HepG2 (cell line): Measurements from ENCODE around the gene EIF2B1. TPM values are rescaled to one million over a fixed set of nuclear protein-coding genes. Genes with fewer than 3 reads are reported as not detected.

Experiments
- ATAC-seq: fragments of 200-7000 bp; cut with Tn5 transposase; 3 replicates; pipeline ENCODE4 v1.9.1; 2020; ENCODE audit warnings: mild to moderate bottlenecking, moderate library complexity
- BruUV-seq: library from RNA; stranded (reverse); fragments of 400-500 nt; replicated peaks from 2 replicates; lab custom pipeline; 2021; lab: Mats Ljungman, UMichigan
- CTCF ChIA-PET: fragments of 300-600 bp; formaldehyde crosslinking; extraction: SDS; loops from one replicate; lab custom pipeline; 2021; ENCODE audit warnings: low total read pairs, inconsistent platforms, low intra/inter-chr PET ratio; lab: Yijun Ruan, JAX
- POLR2A ChIA-PET: fragments of 350-600 bp; sonication (Branson Sonifier 250); formaldehyde crosslinking; loops from one replicate; lab custom pipeline; 2020; ENCODE audit warnings: antibody characterized with exemption, inconsistent platforms; lab: Yijun Ruan, JAX
- DNase-seq: peaks from one replicate; pipeline ENCODE4 v3.0.0-alpha.2; 2015; ENCODE audit warnings: low spot score
- FAIRE-seq: peaks from 3 replicates; lab custom pipeline; 2011; peaks lifted over from hg19 to GRCh38; lab: Jason Lieb, UNC
- H2AFZ ChIP-seq: one replicate; pipeline ENCODE4 v1.6.1; 2011; ENCODE audit warnings: low read length, inconsistent platforms
- H3K27ac ChIP-seq: fragments of 300-600 bp; 3 replicates; pipeline ENCODE4 v1.8.0; 2011; ENCODE audit warnings: mixed run types, mild to moderate bottlenecking, mixed read lengths, low read length, inconsistent platforms; ENCODE audit not compliant: insufficient read depth; ENCODE audit errors: extremely low read length
- H3K27me3 ChIP-seq, 2 experiments: fragments of 200-600 bp in 1 of 2; 2 replicates in 1 of 2; 3 replicates in 1 of 2; pipeline versions ENCODE4 v1.6.0 to v1.8.0; 2011; ENCODE audit warnings: low read length in 2 of 2, mild to moderate bottlenecking in 2 of 2, moderate library complexity in 2 of 2, inconsistent platforms in 1 of 2; ENCODE audit not compliant: insufficient read depth in 2 of 2, control insufficient read depth in 1 of 2
- H3K36me3 ChIP-seq, 2 experiments: fragments of 200-600 bp in 1 of 2; replicated peaks in 1 of 2; 2 replicates in 1 of 2; 3 replicates in 1 of 2; pipeline versions ENCODE4 v1.5.1 to v1.8.0; 2011; ENCODE audit warnings: low read length in 2 of 2, inconsistent platforms in 1 of 2; ENCODE audit not compliant: insufficient read depth in 2 of 2, control insufficient read depth in 1 of 2
- H3K4me1 ChIP-seq: 2 replicates; pipeline ENCODE4 v1.5.1; 2012; ENCODE audit warnings: low read length, inconsistent platforms; ENCODE audit not compliant: insufficient read depth
- H3K4me2 ChIP-seq: 2 replicates; pipeline ENCODE4 v1.6.0; 2011; ENCODE audit warnings: low read depth, low read length, inconsistent platforms
- H3K4me3 ChIP-seq, 3 experiments: fragments of 200-600 bp in 1 of 3; sonication (generic), shearing (Covaris generic) in 1 of 3; replicated peaks in 1 of 3; 2 replicates each; pipeline ENCODE4 v1.5.1; 2011 to 2016; ENCODE audit warnings: low read length in 3 of 3, inconsistent platforms in 2 of 3, low read depth in 2 of 3, mild to moderate bottlenecking in 2 of 3, control low read depth in 1 of 3, mixed read lengths in 1 of 3; ENCODE audit not compliant: insufficient read depth in 1 of 3
- H3K79me2 ChIP-seq: one replicate; pipeline ENCODE4 v1.6.1; 2011; ENCODE audit warnings: low read length, inconsistent platforms; ENCODE audit not compliant: insufficient read depth
- H3K9ac ChIP-seq: 2 replicates; pipeline ENCODE4 v1.6.0; 2011; ENCODE audit warnings: mild to moderate bottlenecking, low read depth, low read length, inconsistent platforms; ENCODE audit not compliant: insufficient read depth
- H3K9me3 ChIP-seq: 2 replicates; pipeline ENCODE4 v1.5.1; 2012; ENCODE audit warnings: mild to moderate bottlenecking, low read length
- H4K20me1 ChIP-seq: 2 replicates; pipeline ENCODE4 v1.6.0; 2011; ENCODE audit warnings: inconsistent platforms, mild to moderate bottlenecking, low read length, moderate library complexity; ENCODE audit not compliant: insufficient read depth
- CBX5 ChIP-seq: sonication (generic); formaldehyde crosslinking; IDR thresholded peaks from 2 replicates; pipeline ENCODE4 v1.4.0; 2020; ENCODE audit warnings: missing genetic modification reagents, borderline replicate concordance
- ELF1 ChIP-seq: sonication (generic); formaldehyde crosslinking; IDR thresholded peaks from 2 replicates; pipeline ENCODE4 v1.4.0; 2020; ENCODE audit warnings: missing genetic modification reagents
- ERF ChIP-seq: IDR thresholded peaks from 2 replicates; pipeline ENCODE4 v1.6.1; 2018; ENCODE audit warnings: missing biosample characterization, missing genetic modification reagents
- FOSL1 ChIP-seq: sonication (generic); formaldehyde crosslinking; IDR thresholded peaks from 2 replicates; pipeline ENCODE4 v1.9.0; 2021; ENCODE audit warnings: missing genetic modification reagents, borderline replicate concordance
- MED8 ChIP-seq: sonication (generic); formaldehyde crosslinking; IDR thresholded peaks from 2 replicates; pipeline ENCODE4 v1.8.1; 2023; ENCODE audit warnings: mild to moderate bottlenecking, missing genetic modification reagents; ENCODE audit not compliant: insufficient replicate concordance
- MTA3 ChIP-seq: sonication (generic); formaldehyde crosslinking; IDR thresholded peaks from 2 replicates; pipeline ENCODE4 v1.4.0; 2020; ENCODE audit warnings: missing genetic modification reagents
- RFXANK ChIP-seq: IDR thresholded peaks from 2 replicates; pipeline ENCODE4 v1.6.1; 2016
- ZNF10 ChIP-seq: sonication (generic); formaldehyde crosslinking; IDR thresholded peaks from 2 replicates; pipeline ENCODE4 v1.4.0; 2020; ENCODE audit warnings: mild to moderate bottlenecking, low read depth, missing genetic modification reagents, borderline replicate concordance
- ZNF20 ChIP-seq: sonication (generic); formaldehyde crosslinking; IDR thresholded peaks from 2 replicates; pipeline ENCODE4 v1.4.0; 2020; ENCODE audit warnings: mild to moderate bottlenecking, moderate library complexity, missing genetic modification reagents
- ZNF343 ChIP-seq: sonication (generic); formaldehyde crosslinking; IDR thresholded peaks from 2 replicates; pipeline ENCODE4 v1.4.0; 2020; ENCODE audit warnings: mild to moderate bottlenecking, missing genetic modification reagents
- ZNF354B ChIP-seq: sonication (generic); formaldehyde crosslinking; IDR thresholded peaks from 2 replicates; pipeline ENCODE4 v1.8.0; 2022; ENCODE audit warnings: mild to moderate bottlenecking, missing genetic modification reagents
- ZNF563 ChIP-seq: sonication (generic); formaldehyde crosslinking; IDR thresholded peaks from 2 replicates; pipeline ENCODE4 v1.8.0; 2022; ENCODE audit warnings: mild to moderate bottlenecking, moderate library complexity, missing genetic modification reagents
- ZNF572 ChIP-seq: sonication (generic); formaldehyde crosslinking; IDR thresholded peaks from 2 replicates; pipeline ENCODE4 v1.5.1; 2020; ENCODE audit warnings: mild to moderate bottlenecking, missing genetic modification reagents
- WGBS: methylation state at CpG from one replicate; pipeline ENCODE4 v1.1.6; 2017; ENCODE audit warnings: low lambda C conversion rate; 5-methylcytosine and 5-hydroxymethylcytosine counted together
- in situ Hi-C: cut with HindIII; loops from 2 replicates; pipeline ENCODE4 v1.10.0; 2017; ENCODE audit warnings: low pct_unique_long_range_greater_than_20kb; ENCODE audit not compliant: extremely low pct_ligation_motif_present
- intact Hi-C: fragments of 100-400 bp; cut with micrococcal nuclease; formaldehyde crosslinking; loops from one replicate; pipeline ENCODE4 v1.10.0; 2022; ENCODE audit not compliant: unreplicated experiment
- polyA plus RNA-seq, 8 experiments: library from polyadenylated mRNA; depleted of rRNA in 3 of 8; stranded (reverse) in 7 of 8; unstranded in 1 of 8; fragments of >200 nt; fragmentation: Illumina TruSeq in 4 of 8; extraction: Trizol in 4 of 8; gene quantifications; 2 replicates each; pipeline versions ENCODE4 v1.2.1 to v1.2.3, GENCODE V29; 2011 to 2016; ENCODE audit warnings: low read depth in 4 of 8, missing spikeins in 1 of 8, mixed read lengths in 1 of 8; ENCODE audit not compliant: insufficient read depth in 1 of 8
- total RNA-seq, 5 experiments: library from RNA; depleted of rRNA; stranded (reverse); fragments of >200 nt; fragmentation: Illumina TruSeq; extraction: Trizol; gene quantifications; 2 replicates each; pipeline ENCODE4 v1.2.3, GENCODE V29; 2016; ENCODE audit warnings: low read depth in 1 of 5
- TF ChIP-seq, protein P1 (sequence below): sonication (generic); formaldehyde crosslinking; IDR thresholded peaks from 2 replicates; pipeline ENCODE4 v1.8.0; 2022; ENCODE audit warnings: missing genetic modification reagents, low read depth, mild to moderate bottlenecking, borderline replicate concordance
- TF ChIP-seq, protein P2 (sequence below): fragments of 450-650 bp; IDR thresholded peaks from 2 replicates; pipeline ENCODE4 v1.6.1; 2016
- TF ChIP-seq, protein P3 (sequence below): sonication (generic); formaldehyde crosslinking; conservative IDR thresholded peaks from 2 replicates; pipeline ENCODE4 v1.5.0; 2020; ENCODE audit warnings: missing genetic modification reagents

Gene EIF2B1
- total and polyA plus RNA-seq, 2 of the 13 experiments (the other 11 are each of a cell fraction or from before 2014, with no cell fraction given), result 18.7 to 37.4 TPM

DNA sequence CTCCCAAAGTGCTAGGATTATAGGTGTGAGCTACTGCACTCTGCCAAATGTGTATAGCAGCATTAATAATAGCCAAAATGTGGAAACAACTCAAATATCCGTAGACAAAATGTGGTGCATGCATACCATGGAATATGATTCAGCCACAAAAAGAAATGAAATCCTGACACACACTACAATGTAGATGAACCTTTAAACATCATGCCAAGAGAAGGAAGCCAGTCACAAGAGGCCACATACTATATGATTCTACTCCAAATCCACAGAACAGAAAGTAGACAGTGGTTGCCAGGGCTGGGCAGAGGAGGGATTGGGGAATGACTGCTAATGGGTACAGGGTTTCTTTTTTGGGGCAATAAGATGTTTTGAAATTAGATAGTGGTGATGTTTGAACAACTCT, 56.9 kb downstream of the EIF2B1 start (continued):
- TF ChIP-seq, protein P1, sequence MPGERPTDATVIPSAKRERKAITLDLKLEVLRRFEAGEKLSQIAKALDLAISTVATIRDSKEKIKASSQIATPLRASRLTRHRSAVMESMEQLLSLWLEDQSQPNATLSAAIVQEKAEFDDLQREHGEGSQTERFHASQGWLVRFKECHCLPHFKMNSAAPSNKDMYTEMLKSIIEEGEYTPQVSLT, result no peak
- no peak for TF ChIP-seq ZNF343 (CRISPR knock-in tag)
- TF ChIP-seq, all 625 proteins: peak for 0

DNA sequence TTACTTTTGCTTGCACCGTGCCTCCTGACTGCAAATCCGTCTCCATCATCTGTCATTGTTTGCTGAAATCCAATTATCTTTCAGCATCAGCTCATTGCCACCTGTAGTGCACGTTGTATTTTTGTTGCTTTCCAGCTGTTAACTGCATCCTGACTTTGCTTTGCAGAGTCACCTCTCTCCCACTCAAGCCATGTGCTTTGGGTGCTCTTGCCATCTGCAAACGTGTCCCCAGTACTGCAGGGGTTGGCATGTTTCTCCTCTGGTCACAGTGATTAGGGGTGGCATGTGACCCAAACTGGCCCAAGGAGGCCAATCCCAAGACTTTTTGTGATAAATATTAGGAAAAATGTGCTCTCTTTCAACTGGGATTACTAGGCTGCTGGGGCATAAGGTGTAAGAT, 59.6 kb downstream of the EIF2B1 start:
- Histone ChIP-seq H3K9me3 (no peaks in the 10 kb centered on the region), H3K4me1 (peaks cover 29% of the 10 kb centered on the region), H3K36me3 (no peaks in the 10 kb centered on the region), H3K4me3 (no peak overlapping the region), H3K9ac (no peak overlapping the region), H2AFZ (no peak overlapping the region), H3K27me3 (no peaks in the 10 kb centered on the region; a peak in 1 of 5 replicates), H3K4me2 (no peak overlapping the region), H3K27ac (no peak overlapping the region), H3K79me2 (no peaks in the 10 kb centered on the region), H4K20me1 (no peaks in the 10 kb centered on the region)
- BruUV-seq, result no TSS peak
- ATAC-seq (no peak), FAIRE-seq (no peak), DNase-seq (no peak)
- 27% methylated on average over 4 of the region's 4 CpGs for WGBS
- TF ChIP-seq ELF1 (CRISPR knock-in tag), result no peak
- TF ChIP-seq, protein P2, sequence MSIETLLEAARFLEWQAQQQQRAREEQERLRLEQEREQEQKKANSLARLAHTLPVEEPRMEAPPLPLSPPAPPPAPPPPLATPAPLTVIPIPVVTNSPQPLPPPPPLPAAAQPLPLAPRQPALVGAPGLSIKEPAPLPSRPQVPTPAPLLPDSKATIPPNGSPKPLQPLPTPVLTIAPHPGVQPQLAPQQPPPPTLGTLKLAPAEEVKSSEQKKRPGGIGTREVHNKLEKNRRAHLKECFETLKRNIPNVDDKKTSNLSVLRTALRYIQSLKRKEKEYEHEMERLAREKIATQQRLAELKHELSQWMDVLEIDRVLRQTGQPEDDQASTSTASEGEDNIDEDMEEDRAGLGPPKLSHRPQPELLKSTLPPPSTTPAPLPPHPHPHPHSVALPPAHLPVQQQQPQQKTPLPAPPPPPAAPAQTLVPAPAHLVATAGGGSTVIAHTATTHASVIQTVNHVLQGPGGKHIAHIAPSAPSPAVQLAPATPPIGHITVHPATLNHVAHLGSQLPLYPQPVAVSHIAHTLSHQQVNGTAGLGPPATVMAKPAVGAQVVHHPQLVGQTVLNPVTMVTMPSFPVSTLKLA, result peak; percentile 86
- POLR2A ChIA-PET, result no interaction called here
- intact Hi-C loops (no loop called here), in situ Hi-C loops (no loop called here)
- CTCF ChIA-PET, result no interaction called here

DNA sequence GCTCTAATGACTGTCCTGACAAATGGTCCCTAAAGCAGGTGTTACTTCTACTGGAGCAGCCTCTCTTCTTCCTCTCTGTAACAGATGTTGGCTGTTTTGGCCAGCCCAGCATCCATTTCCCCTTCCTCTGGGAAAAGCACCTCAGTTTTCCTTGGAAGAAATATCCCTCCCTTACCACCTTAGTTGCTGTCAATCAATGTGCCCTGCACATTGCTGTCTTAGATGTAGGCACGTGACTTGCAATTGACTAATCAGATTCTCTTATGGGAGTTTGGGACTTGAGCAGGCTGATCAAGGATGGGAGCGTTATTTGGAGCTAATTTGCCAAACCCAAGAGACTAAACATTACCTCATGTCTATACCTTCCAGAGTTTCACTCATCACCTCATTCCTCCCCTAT, 61.1 kb downstream of the EIF2B1 start:
- Histone ChIP-seq H3K4me1 (peaks cover 29% of the 10 kb centered on the region), H3K4me3 (no peak overlapping the region), H3K27me3 (no peaks in the 10 kb centered on the region; a peak in 1 of 5 replicates), H3K9me3 (no peaks in the 10 kb centered on the region), H3K4me2 (no peak overlapping the region), H4K20me1 (no peaks in the 10 kb centered on the region), H3K27ac (no peak overlapping the region), H3K79me2 (no peaks in the 10 kb centered on the region), H2AFZ (no peak overlapping the region), H3K36me3 (no peaks in the 10 kb centered on the region), H3K9ac (no peak overlapping the region)
- in situ Hi-C loops, result no loop called here
- intact Hi-C loops, result no loop called here
- BruUV-seq, result no TSS peak
- no peak for DNase-seq
- FAIRE-seq, result no peak
- CTCF ChIA-PET, result no interaction called here
- WGBS, result 58% methylated on average over 2 of the region's 2 CpGs
- POLR2A ChIA-PET, result interaction anchor here (2.2 kb wide), 1 partner anchor 207 kb away, joined by 13 read pairs; no protein-coding TSS in a partner anchor
- ATAC-seq, result no peak
- TF ChIP-seq ZNF10 (CRISPR knock-in tag) (no peak), ZNF354B (CRISPR knock-in tag) (no peak), CBX5 (CRISPR knock-in tag) (no peak), ERF (CRISPR knock-in tag) (no peak), ZNF20 (CRISPR knock-in tag) (no peak), ZNF563 (CRISPR knock-in tag) (no peak), ZNF572 (CRISPR knock-in tag) (no peak), MED8 (CRISPR knock-in tag) (no peak), RFXANK (CRISPR knock-in tag) (no peak), FOSL1 (no peak), MTA3 (no peak)
- TF ChIP-seq, protein P3, sequence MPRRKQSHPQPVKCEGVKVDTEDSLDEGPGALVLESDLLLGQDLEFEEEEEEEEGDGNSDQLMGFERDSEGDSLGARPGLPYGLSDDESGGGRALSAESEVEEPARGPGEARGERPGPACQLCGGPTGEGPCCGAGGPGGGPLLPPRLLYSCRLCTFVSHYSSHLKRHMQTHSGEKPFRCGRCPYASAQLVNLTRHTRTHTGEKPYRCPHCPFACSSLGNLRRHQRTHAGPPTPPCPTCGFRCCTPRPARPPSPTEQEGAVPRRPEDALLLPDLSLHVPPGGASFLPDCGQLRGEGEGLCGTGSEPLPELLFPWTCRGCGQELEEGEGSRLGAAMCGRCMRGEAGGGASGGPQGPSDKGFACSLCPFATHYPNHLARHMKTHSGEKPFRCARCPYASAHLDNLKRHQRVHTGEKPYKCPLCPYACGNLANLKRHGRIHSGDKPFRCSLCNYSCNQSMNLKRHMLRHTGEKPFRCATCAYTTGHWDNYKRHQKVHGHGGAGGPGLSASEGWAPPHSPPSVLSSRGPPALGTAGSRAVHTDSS (CRISPR knock-in tag), result no peak
